ENCODE results near the gene EMC7.
A peak's percentile ranks its signal among the peaks of the same experiment; 100 is the strongest.
"Not testable (repeated sequence)": the region's sequence is repeated elsewhere in the genome, so short reads cannot be mapped to it uniquely, and the experiment has no call there.

EMC7 gene

DNA sequence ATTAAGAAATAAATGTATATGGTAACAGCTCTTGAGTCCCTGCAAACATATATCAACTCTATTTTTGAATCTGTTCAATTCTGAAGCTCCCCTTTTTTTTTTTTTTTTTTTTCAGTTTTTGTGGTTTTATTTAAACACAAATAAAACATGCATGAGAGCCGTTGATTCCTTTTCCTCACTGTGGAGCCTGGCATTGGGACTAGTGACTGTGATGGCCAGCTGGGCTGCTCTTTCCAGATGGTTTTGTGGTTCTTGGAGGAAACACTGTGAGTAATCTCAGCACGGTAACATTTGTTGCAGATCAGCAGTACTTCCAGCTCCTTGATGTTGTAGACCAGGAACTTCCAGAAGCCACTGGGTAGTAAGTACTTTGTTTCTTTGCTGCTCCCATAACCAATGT, 15.9 kb downstream of the EMC7 start:
- peak; percentile 26 for DNase-seq (ENCODE audit: low spot score)

DNA sequence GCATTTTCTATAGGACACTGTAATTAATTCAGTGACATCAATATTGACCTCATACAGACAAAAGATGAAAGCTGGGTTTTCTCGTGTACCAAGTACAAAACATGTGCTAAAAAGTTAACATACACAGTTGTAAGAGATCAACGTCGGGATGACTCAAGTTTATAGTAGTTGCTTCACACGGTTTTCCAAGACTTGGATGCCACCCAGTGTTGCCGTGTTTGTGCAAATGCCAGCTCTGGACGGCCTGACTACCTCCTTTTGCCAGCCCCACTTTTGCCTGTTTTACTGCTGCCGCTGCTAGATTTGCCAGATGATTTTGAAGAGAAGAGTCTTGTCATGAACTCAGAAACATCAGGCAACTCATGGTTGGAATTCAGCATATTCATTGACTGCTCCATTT, 17.6 kb downstream of the EMC7 start:
- DNase-seq (ENCODE audit: low spot score), result peak; percentile 77

DNA sequence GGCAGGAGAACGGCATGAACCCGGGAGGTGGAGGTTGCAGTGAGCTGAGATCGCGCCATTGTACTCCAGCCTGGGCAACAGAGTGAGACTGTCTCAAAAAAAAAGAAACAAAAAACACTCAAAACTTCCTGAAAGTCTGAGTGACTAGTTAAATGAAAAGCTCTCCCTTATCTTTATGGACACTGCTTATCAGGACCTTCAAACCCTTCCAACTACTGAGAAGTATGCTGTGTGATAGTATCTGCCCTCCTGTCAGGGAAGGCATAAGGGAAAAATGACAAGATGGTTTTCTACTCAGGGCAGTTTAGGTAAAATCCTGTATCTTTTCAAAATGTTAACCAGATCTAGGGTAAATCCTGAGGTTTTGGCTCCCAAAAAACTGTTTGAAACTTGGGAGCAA, 21.8 kb downstream of the EMC7 start:
- DNase-seq (ENCODE audit: low spot score), result no peak

- no peak for DNase-seq (ENCODE audit: low spot score)
Observed at GRCh38 chr15:34078900-34079299, 22.8 kb downstream of the EMC7 start.

DNA sequence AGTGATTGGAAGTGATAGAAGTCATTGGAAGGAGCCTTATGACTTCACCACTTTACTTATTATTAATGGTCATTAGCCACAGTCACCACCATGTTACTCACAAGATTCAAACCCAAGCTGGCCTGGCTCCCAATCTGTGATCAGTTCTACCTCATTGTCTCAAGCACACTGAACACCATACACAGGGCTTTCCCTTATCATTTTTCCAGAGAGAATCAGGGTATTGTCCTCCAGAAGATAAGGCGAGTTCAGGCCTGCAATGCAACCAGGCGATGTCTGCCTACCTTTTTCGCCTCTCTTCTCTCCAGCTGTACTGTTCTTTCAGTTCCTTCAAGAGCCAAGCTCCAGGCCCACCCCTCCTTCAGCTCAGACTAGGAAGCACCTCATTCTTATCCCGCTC, 24.9 kb downstream of the EMC7 start:
- no peak for DNase-seq (ENCODE audit: low spot score)

- no peak for DNase-seq (ENCODE audit: low spot score)
Observed at GRCh38 chr15:34070003-34070402, 31.7 kb downstream of the EMC7 start.

- no peak for DNase-seq (ENCODE audit: low spot score)
Observed at GRCh38 chr15:34065941-34066340, 35.7 kb downstream of the EMC7 start.

GRCh38 chr15:34065261-34065660, 36.4 kb downstream of the EMC7 start:
- no peak for DNase-seq (ENCODE audit: low spot score)

GRCh38 chr15:34064438-34064837, 37.2 kb downstream of the EMC7 start:
- DNase-seq (ENCODE audit: low spot score), result no peak

GRCh38 chr15:34059946-34060345, 41.7 kb downstream of the EMC7 start:
- DNase-seq (ENCODE audit: low spot score), result no peak

DNA sequence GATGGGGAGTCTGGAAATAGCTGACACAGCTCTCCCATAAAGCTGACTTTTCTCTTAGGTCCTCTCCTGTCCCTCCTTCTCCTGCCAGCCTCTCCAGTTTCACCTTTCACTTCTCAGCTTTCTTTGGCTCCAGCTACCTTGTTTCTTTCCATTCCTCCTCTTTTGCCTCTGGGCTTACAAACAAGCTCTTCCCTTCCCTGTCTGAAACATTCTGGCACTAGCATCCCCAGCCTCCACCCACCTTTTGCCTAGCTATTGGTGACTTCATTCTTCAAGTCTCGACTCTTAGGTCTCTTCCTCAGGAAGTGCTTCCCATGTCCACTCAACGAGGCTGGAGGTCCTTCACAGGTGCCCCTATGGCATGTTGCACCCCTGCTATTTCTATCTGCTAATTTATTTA, 42.2 kb downstream of the EMC7 start:
- no peak for DNase-seq (ENCODE audit: low spot score)

DNA sequence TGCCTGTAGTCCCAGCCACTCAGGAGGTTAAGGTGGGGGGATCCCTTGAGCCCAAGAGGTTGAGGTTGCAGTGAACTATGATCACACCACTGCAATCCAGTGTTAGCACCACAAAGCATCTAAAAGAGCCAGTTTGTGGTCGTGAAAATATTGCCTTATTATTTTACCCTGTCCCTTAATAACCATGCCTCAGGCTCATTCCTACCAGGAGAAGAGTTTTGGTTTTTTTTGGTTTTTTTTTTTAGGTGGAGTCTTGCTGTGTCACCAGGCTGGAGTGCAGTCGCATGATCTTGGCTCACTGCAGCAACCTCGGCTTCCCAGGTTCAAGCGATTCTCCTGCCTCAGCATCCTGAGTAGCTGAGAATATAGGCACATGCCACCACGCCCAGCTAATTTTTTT, 44.8 kb downstream of the EMC7 start:
- no peak for DNase-seq (ENCODE audit: low spot score)

DNA sequence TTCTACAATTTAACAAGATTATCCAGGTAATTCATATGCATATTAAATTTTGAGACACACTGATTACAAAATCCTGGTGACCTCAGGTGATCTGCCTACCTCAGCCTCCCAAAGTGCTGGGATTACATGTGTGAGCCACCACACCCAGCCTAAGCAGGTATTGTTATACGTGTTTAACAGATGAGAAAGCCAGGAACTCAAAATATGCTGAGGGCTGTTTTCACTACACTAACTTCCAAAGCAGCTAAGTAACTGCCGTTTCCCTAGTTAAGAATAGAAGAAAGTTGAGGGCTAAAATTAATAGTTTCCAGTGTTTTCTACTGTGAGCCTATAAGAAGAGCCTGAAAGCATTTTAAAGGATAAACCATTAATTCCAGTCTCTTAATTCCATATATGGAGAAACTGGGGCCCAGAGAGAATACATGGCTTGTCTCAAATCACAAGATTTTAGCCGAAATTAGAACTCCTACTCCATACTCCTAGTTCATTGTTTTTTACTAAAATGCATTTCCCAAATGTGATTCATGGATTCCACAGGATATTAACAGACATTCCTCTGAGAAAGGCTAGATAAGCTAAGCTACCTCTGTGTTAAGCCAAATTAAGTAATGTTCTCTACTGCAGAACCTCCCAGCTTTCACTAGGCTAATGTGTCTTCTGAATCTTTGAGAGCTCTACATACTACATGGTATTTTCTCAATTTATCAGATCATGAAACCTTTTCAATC, 45.6 kb downstream of the EMC7 start:
- peak; percentile 59 for DNase-seq (ENCODE audit: low spot score)

DNA sequence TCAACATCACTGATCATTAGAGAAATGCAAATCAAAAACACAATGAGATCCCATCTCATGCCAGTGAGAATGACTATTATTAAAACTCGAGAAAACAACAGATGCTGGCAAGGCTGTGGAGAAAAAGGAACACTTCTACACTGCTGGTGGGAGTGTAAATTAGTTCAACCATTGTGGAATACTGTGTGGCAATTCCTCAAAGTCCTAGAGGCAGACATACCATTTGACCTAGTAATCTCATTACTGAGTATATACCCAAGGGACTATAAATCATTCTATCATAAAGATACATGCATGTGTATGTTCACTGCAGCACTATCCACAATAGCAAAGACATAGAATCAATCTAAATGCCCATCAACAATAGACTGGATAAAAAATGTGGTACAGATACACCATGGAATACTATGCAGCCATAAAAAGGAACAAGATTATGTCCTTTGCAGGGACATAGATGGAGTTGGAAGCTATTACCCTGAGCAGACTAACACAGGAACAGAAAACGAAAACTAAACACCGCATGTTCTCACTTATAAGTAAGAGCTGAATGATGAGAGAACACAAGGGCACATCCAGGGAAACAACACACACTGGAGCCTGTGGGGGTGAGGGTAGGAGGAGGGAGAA, 47.5 kb downstream of the EMC7 start:
- no peak for DNase-seq (ENCODE audit: low spot score)

DNA sequence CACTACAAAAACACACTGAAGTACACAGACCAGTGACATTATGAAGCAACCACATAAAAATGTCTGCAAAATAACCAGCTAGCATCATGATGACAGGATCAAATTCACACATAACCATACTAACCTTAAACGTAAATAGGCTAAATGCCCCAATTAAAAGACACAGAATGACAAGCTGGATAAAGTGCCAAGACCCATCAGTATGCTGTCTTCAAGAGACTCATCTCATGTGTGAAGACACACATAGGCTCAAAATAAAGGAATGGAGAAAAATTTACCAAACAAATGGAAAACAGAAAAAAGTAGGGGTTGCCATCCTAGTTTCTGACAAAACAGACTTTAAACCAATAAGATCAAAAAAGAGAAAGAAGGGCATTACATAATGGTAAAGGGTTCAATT, 51.3 kb downstream of the EMC7 start:
- not testable (repeated sequence) for DNase-seq (ENCODE audit: low spot score)

DNA sequence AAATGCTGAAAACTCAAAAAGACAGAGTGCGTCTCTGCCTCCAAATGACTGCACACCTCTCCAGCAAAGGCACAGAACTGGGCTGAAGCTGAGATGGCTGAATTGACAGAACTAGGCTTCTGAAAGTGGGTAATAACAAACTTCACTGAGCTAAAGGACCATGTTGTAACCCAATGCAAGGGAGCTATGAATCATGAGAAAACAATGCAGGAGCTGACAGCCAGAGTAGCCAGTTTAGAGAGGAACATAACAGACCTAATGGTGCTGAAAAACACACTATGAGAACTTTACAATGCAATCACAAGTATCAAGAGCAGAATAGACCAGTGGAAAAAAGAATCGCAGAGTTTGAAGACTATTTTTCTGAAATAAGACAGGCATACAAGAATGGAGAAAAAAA, 52.5 kb downstream of the EMC7 start:
- DNase-seq (ENCODE audit: low spot score), result no peak

- no peak for DNase-seq (ENCODE audit: low spot score)
Observed at GRCh38 chr15:34047893-34048775, 53.5 kb downstream of the EMC7 start.

GRCh38 chr15:34046471-34047145, 55.1 kb downstream of the EMC7 start:
- DNase-seq (ENCODE audit: low spot score), result no peak

GRCh38 chr15:34043813-34044212, 57.8 kb downstream of the EMC7 start:
- no peak for DNase-seq (ENCODE audit: low spot score)

- DNase-seq (ENCODE audit: low spot score), result no peak
Observed at GRCh38 chr15:34043391-34043790, 58.3 kb downstream of the EMC7 start.

GRCh38 chr15:34039790-34040113, 61.9 kb downstream of the EMC7 start:
- DNase-seq (ENCODE audit: low spot score), result no peak

All from AG08396 (cell line).